HG02870 (cell line): ENCODE measurements around the gene WWOX.

Experiments
- ATAC-seq: cut with Tn5 transposase; IDR thresholded peaks from one replicate; pipeline ENCODE4 v1.9.1; 2021; ENCODE audit warnings: mild to moderate bottlenecking, moderate library complexity; ENCODE audit not compliant: unreplicated experiment

The WWOX gene

GRCh38 chr16:78140818-78141466 lies 41.5 kb downstream of the WWOX start:
- no peak for ATAC-seq

GRCh38 chr16:78142788-78143187 lies 43.3 kb downstream of the WWOX start:
- no peak for ATAC-seq

GRCh38 chr16:78146807-78147206 lies 47.4 kb downstream of the WWOX start:
- no peak for ATAC-seq

- ATAC-seq: no peak
Observed at GRCh38 chr16:78147911-78148401, 48.5 kb downstream of the WWOX start.

- ATAC-seq: no peak
Observed at GRCh38 chr16:78150233-78150632, 50.8 kb downstream of the WWOX start.

- ATAC-seq: no peak
Observed at GRCh38 chr16:78154729-78155461, 55.4 kb downstream of the WWOX start.

- no peak for ATAC-seq
Observed at GRCh38 chr16:78155791-78156345, 56.4 kb downstream of the WWOX start.

GRCh38 chr16:78161023-78161729 lies 61.7 kb downstream of the WWOX start:
- no peak for ATAC-seq

- no peak for ATAC-seq
Observed at GRCh38 chr16:78163772-78164670, 64.6 kb downstream of the WWOX start.

- ATAC-seq: no peak
Observed at GRCh38 chr16:78170494-78170933, 71.1 kb downstream of the WWOX start.

GRCh38 chr16:78175287-78175686 lies 75.8 kb downstream of the WWOX start:
- ATAC-seq: no peak

GRCh38 chr16:78176435-78176834 lies 77.0 kb downstream of the WWOX start:
- ATAC-seq: no peak

GRCh38 chr16:78177218-78177617 lies 77.8 kb downstream of the WWOX start:
- no peak for ATAC-seq

- ATAC-seq: no peak
Observed at GRCh38 chr16:78177987-78178386, 78.5 kb downstream of the WWOX start.

- ATAC-seq: no peak
Observed at GRCh38 chr16:78179666-78180065, 80.2 kb downstream of the WWOX start.

GRCh38 chr16:78180349-78180748 lies 80.9 kb downstream of the WWOX start:
- no peak for ATAC-seq

- no peak for ATAC-seq
Observed at GRCh38 chr16:78183437-78184237, 84.2 kb downstream of the WWOX start.

GRCh38 chr16:78184238-78185183 lies 85.1 kb downstream of the WWOX start:
- no peak for ATAC-seq
